Measurements from ENCODE around the gene HYAL2.

The HYAL2 gene

DNA sequence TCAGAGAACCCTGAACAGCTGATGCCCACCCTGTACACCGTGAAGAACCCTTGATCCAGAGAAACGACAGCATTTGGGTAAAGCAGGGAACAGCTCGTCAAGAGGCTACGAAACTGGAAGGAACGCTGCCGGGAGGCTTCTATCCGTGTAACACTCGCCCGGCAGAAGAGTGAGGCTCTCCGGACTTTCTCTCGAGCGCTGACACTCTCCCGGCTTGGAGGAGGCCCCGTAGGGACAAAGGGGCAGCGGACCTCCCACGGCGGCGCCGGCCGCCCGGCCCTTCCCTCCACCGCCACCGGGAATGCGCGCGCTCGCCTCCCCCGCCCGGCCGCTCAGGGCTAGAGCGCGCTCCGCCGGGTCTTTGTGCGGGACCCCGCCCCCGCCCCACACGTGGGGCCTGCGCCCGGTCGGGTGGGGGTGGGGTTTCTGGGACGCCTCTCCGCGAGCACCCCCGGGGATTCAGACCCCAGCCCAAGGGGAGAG, 1.7 kb downstream of the HYAL2 start:
- CTCF ChIA-PET = interaction anchor here (0.6 to 3.5 kb wide), 6 partner anchors 10 to 129 kb away, joined by 3 to 11 read pairs (median 6); partner anchors contain the start of genes HYAL3 and NAA80

DNA sequence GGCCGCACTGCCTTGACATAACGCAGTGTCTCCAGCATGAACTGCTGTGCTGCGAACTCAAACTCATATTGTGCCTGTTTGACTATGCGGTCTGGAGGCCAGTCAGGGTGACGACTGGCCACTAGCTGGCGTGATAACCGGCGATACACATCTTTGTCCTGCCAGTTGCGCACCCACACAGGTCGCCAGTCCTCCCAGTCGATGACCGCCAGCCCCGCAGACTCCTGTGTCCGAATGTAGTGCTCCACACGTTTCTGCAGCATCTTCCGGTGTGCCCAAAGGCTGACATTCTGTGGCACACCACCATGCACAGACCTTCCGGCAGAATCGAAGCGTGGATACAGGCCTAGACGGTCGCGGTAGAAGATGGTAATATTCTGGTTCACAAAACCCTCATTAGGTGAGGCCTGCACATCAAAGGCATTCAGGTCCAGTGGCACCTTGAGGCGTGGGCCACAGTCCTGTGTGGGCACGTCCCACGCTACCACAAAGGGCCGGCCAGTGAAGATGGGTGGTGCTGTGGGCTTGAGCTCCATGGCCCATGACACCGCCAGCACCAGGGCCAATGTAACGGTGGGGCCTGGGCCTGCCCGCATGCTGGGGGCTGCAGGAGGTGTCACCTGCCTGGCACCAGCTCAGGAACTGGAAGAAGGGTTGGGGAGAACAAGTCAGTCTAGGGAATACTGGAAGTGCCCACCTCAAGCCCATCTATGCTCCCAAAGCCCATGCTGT, 2.5 kb downstream of the HYAL2 start:
- TF ChIP-seq CTCF (IDR thresholded peaks at IDR 0.05; ENCODE audit: insufficient read depth, low read length, missing control alignments) = no peak
- ChIA-PET CTCF (interaction anchor here (0.7 to 3.5 kb wide), 5 partner anchors 21 to 156 kb away, joined by 3 to 11 read pairs (median 3); partner anchors contain the start of genes HYAL3 and NAA80), POLR2A (no interaction called here)
- DNase-seq (ENCODE audit: low read depth, low spot score) = no peak
- H3K4me3 ChIP-seq (ENCODE audit: low read depth, low read length) = peak overlapping the region; percentile 73

More for the DNA sequence above, 1.7 kb downstream of the HYAL2 start:
- no peak for DNase-seq (ENCODE audit: low read depth, low spot score)
- peak overlapping the region; percentile 73 for H3K4me3 ChIP-seq (ENCODE audit: low read depth, low read length)
- no peak for TF ChIP-seq CTCF (IDR thresholded peaks at IDR 0.05; ENCODE audit: insufficient read depth, low read length, missing control alignments)
- POLR2A ChIA-PET = no interaction called here

DNA sequence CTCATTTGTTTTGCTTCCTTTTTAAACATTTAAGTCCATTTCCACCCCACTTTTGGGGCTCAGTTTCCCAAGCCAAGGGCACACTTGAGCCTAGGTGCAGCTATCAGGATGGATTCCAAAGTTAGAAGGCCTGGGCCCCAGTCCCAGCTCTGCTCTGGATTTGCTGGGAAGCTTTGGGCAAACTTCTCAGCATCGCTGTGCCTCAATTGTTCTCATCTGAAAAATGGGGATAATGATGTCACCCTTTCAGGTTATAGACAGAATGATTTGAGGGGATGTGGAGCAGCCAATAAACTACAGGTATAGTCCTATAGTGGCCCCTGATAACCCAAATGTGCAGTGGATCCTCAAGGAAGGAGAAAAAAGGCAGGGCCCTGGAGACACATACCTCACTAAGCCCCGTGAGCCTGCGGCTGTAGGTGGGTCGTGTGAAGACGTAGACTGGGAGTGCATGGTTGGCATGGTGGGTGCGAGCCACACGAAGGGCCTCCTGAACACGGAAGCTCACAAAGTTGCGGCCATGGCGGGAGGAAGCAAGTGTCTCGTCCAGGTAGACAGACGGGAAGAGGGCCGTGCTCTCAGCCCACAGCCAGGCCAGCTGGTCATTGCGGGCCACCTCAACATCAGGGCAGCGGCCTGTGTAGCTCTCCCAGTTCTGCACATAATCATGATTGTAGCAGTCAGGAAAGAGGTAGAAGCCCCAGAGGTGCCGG, 3.2 kb downstream of the HYAL2 start:
- H3K4me3 ChIP-seq (ENCODE audit: low read depth, low read length) = no peak overlapping the region
- TF ChIP-seq CTCF (IDR thresholded peaks at IDR 0.05; ENCODE audit: insufficient read depth, low read length, missing control alignments) = no peak

DNA sequence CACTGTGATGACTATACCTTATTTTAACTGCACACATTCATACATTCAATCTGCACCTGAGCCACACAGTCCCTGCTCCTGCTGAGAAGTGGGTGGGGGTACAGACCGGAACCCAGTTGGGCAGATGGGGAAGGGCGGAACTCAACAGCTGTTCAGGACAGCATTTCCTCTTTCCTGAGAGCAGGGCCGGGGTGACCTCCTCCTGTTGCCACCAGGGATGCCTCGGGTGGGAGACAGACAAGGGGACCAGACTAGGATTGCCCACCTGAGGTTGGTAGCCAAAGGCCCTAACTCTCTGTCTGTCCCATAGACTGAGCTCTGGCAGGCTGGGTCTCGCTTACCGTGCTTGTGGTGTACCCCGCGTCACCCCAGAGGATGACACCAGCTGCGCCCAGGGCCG, 3.9 kb downstream of the HYAL2 start:
- ChIA-PET CTCF (interaction anchor here (2.1 to 3.5 kb wide), 2 partner anchors 19 to 125 kb away, joined by 7 to 11 read pairs; partner anchors contain the start of genes HYAL3 and NAA80), POLR2A (no interaction called here)
- H3K4me3 ChIP-seq (ENCODE audit: low read depth, low read length) = no peak overlapping the region
- TF ChIP-seq CTCF (IDR thresholded peaks at IDR 0.05; ENCODE audit: insufficient read depth, low read length, missing control alignments) = no peak
- DNase-seq (ENCODE audit: low read depth, low spot score) = no peak

More for the DNA sequence above, 3.2 kb downstream of the HYAL2 start:
- ChIA-PET CTCF (interaction anchor here (0.9 to 3.5 kb wide), 3 partner anchors 20 to 156 kb away, joined by 3 to 11 read pairs (median 7); partner anchors contain the start of genes HYAL3 and NAA80), POLR2A (no interaction called here)
- DNase-seq (ENCODE audit: low read depth, low spot score) = no peak

DNA sequence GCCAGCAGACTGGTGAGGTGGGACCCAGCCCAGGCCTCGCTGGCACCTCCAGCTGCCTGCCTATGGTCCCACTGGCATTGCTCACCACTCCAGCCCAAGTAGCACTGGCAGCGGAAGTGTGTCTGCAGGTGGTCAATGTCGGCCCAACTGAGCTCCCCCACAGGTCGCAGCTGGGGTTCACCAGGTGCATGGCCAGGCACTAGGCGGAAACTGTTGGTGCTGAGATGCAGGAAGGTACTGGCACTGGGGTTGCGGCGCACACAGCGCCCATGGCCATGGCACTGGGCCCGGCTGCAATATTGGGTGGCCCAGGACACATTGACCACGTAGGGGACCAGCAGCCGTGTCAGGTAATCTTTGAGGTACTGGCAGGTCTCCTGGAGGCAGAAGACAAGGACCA, 4.4 kb downstream of the HYAL2 start:
- POLR2A ChIA-PET = interaction anchor here (0.7 to 1.2 kb wide), 2 partner anchors 9 to 19 kb away, joined by 4 to 6 read pairs; partner anchors contain the start of genes HYAL3 and NAA80
- CTCF ChIA-PET = interaction anchor here (2.1 to 3.5 kb wide), 2 partner anchors 19 to 124 kb away, joined by 7 to 11 read pairs; partner anchors contain the start of genes HYAL3 and NAA80
- TF ChIP-seq CTCF (IDR thresholded peaks at IDR 0.05; ENCODE audit: insufficient read depth, low read length, missing control alignments) = no peak

More for the DNA sequence above, 4.4 kb downstream of the HYAL2 start:
- no peak overlapping the region for H3K4me3 ChIP-seq (ENCODE audit: low read depth, low read length)
- DNase-seq (ENCODE audit: low read depth, low spot score) = no peak

Data from AG04449 (cell line).